ENCODE results near the gene TJP1. TPM values are rescaled to one million over a fixed set of nuclear protein-coding genes. Genes with fewer than 3 reads are reported as not detected.

The TJP1 gene
- total and polyA plus RNA-seq, 7 experiments from 2014 or later, result not detected

GRCh38 chr15:29790607-29791006 lies 31.7 kb downstream of the TJP1 start:
- H3K36me3 ChIP-seq (ENCODE audit: control insufficient read depth in 2 of 3, insufficient read depth in 3 of 3, low read length in 3 of 3), result no peaks in the 10 kb centered on the region
- no peaks in the 10 kb centered on the region for H3K9me3 ChIP-seq (ENCODE audit: control insufficient read depth in 2 of 3, low read length in 3 of 3)
- H3K27me3 Mint-ChIP-seq, result peaks cover 15 to 50% (median 43%) of the 10 kb centered on the region in 5 donors
- intact Hi-C loops (cut with micrococcal nuclease), result no loop called here
- H3K4me3 Mint-ChIP-seq, result no peak overlapping the region
- no peak overlapping the region for H3K4me3 ChIP-seq (ENCODE audit: low read length)
- DNase-seq (no peak), ATAC-seq (no peak)
- CTCF ChIA-PET, result no interaction called here
- peaks cover 0 to 9% of the 10 kb centered on the region in 2 donors for H3K27me3 ChIP-seq (ENCODE audit: control insufficient read depth in 2 of 2, insufficient read depth in 2 of 2, low read length in 2 of 2)
- POLR2A ChIA-PET, result no interaction called here
- no peaks in the 10 kb centered on the region for H3K4me1 Mint-ChIP-seq
- peaks cover 0 to 23% (median 5%) of the 10 kb centered on the region in 11 donors for H3K9me3 Mint-ChIP-seq
- H3K4me1 ChIP-seq (ENCODE audit: control insufficient read depth in 2 of 2, insufficient read depth in 2 of 2, low read length in 2 of 2), result no peaks in the 10 kb centered on the region
- H3K36me3 Mint-ChIP-seq, result peaks cover 0 to 7% (median 0%) of the 10 kb centered on the region in 5 donors
- H3K27ac ChIP-seq (ENCODE audit: low read depth, low read length), result no peak overlapping the region
- H3K27ac Mint-ChIP-seq, result no peak overlapping the region

DNA sequence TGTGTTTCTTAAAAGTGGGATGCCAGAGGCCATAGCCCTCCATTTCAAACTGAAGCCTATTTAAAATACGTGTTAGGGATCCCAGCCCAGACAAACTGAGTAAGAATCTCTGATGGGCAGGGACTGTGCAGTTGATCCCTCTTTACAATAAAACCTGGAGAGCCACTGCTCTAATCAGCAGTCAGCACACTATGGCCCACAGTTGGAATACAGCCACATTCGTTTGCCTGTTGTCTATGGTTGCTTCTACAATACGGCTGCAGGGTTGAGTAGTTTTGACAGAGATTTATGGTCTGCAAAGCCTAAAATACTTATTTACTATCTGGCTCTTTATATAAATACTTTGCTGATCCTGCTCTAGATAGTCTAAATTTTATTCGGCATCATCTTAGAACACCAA lies 32.4 kb downstream of the TJP1 start:
- ChIA-PET POLR2A (no interaction called here), CTCF (no interaction called here)
- no peak overlapping the region for H3K27ac ChIP-seq (ENCODE audit: low read depth, low read length)
- H3K36me3 ChIP-seq (ENCODE audit: control insufficient read depth in 2 of 3, insufficient read depth in 3 of 3, low read length in 3 of 3), result no peaks in the 10 kb centered on the region
- peaks cover 0 to 9% of the 10 kb centered on the region in 2 donors for H3K27me3 ChIP-seq (ENCODE audit: control insufficient read depth in 2 of 2, insufficient read depth in 2 of 2, low read length in 2 of 2)
- no peaks in the 10 kb centered on the region for H3K9me3 ChIP-seq (ENCODE audit: control insufficient read depth in 2 of 3, low read length in 3 of 3)
- DNase-seq, result no peak
- H3K4me3 ChIP-seq (ENCODE audit: low read length), result no peak overlapping the region
- no peaks in the 10 kb centered on the region for H3K4me1 Mint-ChIP-seq
- H3K27me3 Mint-ChIP-seq, result peaks cover 16 to 46% (median 39%) of the 10 kb centered on the region in 5 donors
- H3K4me3 Mint-ChIP-seq, result no peak overlapping the region
- no peaks in the 10 kb centered on the region for H3K4me1 ChIP-seq (ENCODE audit: control insufficient read depth in 2 of 2, insufficient read depth in 2 of 2, low read length in 2 of 2)
- H3K36me3 Mint-ChIP-seq, result peaks cover 0 to 7% (median 0%) of the 10 kb centered on the region in 5 donors
- no peak overlapping the region for H3K27ac Mint-ChIP-seq
- intact Hi-C loops (cut with micrococcal nuclease), result no loop called here
- ATAC-seq, result no peak
- peaks cover 0 to 23% (median 5%) of the 10 kb centered on the region in 11 donors for H3K9me3 Mint-ChIP-seq

DNA sequence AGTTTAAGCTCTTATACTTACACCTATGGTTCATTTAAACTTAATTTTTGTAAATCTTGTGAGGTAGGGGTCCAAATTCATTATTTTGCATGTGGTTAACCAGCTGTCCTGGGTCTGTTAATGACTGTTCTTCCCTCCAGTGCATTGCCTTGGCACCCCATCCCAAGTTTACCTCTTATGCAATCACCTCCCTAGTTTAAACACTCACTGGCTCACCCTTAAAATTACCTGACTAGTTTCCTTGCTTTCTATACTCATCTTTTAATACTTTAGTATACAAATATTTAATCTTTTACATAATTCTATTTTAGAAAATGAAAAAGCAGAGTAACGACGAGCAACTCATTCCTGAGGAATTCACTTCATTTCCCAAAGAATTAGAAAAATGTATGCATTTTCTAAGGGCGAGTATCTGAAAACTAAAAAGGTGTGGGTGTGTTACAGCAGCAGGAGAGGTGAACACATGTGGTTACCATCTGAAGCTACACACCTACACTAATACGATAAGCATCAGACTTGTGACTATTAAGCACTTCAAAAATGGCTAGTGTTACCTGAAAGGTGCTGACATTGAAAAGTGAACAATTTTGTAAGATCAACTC lies 33.7 kb downstream of the TJP1 start:
- ATAC-seq (no peak), DNase-seq (no peak)
- peaks cover 0 to 5% of the 10 kb centered on the region in 2 donors for H3K27me3 ChIP-seq (ENCODE audit: control insufficient read depth in 2 of 2, insufficient read depth in 2 of 2, low read length in 2 of 2)
- H3K27me3 Mint-ChIP-seq, result peaks cover 8 to 32% (median 26%) of the 10 kb centered on the region in 5 donors
- no peak overlapping the region for H3K4me3 ChIP-seq (ENCODE audit: low read length)
- H3K9me3 ChIP-seq (ENCODE audit: control insufficient read depth in 2 of 3, low read length in 3 of 3), result no peaks in the 10 kb centered on the region
- no peak overlapping the region for H3K27ac Mint-ChIP-seq
- no peaks in the 10 kb centered on the region for H3K36me3 ChIP-seq (ENCODE audit: control insufficient read depth in 2 of 3, insufficient read depth in 3 of 3, low read length in 3 of 3)
- H3K36me3 Mint-ChIP-seq, result peaks cover 0 to 7% (median 0%) of the 10 kb centered on the region in 5 donors
- intact Hi-C loops (cut with micrococcal nuclease), result no loop called here
- ChIA-PET POLR2A (no interaction called here), CTCF (no interaction called here)
- H3K9me3 Mint-ChIP-seq, result peaks cover 0 to 12% (median 4%) of the 10 kb centered on the region in 11 donors
- no peak overlapping the region for H3K27ac ChIP-seq (ENCODE audit: low read depth, low read length)
- no peaks in the 10 kb centered on the region for H3K4me1 ChIP-seq (ENCODE audit: control insufficient read depth in 2 of 2, insufficient read depth in 2 of 2, low read length in 2 of 2)
- H3K4me3 Mint-ChIP-seq, result no peak overlapping the region
- no peaks in the 10 kb centered on the region for H3K4me1 Mint-ChIP-seq

DNA sequence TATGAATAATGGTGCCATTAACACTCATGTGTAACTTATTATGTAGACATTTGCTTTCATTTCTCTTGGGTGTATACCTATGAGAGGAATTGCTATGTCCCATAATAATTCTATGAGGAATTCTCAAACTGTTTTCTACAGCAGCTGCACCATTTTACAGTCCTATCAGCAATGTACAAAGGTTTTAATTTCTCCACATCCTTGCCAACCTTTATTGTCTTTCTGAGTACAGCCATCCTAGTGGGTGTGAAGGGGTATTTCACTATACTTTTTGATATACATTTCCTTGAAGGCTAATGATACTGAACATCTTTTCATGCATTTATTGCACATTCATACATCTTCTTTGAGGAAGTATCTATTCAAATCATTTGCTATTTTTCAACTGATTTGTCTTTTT lies 34.5 kb downstream of the TJP1 start:
- Mint-ChIP-seq H3K9me3 (peaks cover 0 to 7% (median 0%) of the 10 kb centered on the region in 11 donors), H3K4me1 (no peaks in the 10 kb centered on the region), H3K36me3 (peaks cover 0 to 7% (median 0%) of the 10 kb centered on the region in 5 donors), H3K27ac (no peak overlapping the region), H3K4me3 (no peak overlapping the region), H3K27me3 (peaks cover 3 to 26% (median 19%) of the 10 kb centered on the region in 5 donors)
- intact Hi-C loops (cut with micrococcal nuclease), result no loop called here
- POLR2A ChIA-PET, result no interaction called here
- Histone ChIP-seq H3K27me3 (ENCODE audit: control insufficient read depth in 2 of 2, insufficient read depth in 2 of 2, low read length in 2 of 2) (no peaks in the 10 kb centered on the region), H3K4me3 (ENCODE audit: low read length) (no peak overlapping the region), H3K27ac (ENCODE audit: low read depth, low read length) (no peak overlapping the region), H3K36me3 (ENCODE audit: control insufficient read depth in 2 of 3, insufficient read depth in 3 of 3, low read length in 3 of 3) (no peaks in the 10 kb centered on the region), H3K4me1 (ENCODE audit: control insufficient read depth in 2 of 2, insufficient read depth in 2 of 2, low read length in 2 of 2) (no peaks in the 10 kb centered on the region), H3K9me3 (ENCODE audit: control insufficient read depth in 2 of 3, low read length in 3 of 3) (no peaks in the 10 kb centered on the region)
- ATAC-seq, result no peak
- DNase-seq, result no peak
- CTCF ChIA-PET, result no interaction called here

DNA sequence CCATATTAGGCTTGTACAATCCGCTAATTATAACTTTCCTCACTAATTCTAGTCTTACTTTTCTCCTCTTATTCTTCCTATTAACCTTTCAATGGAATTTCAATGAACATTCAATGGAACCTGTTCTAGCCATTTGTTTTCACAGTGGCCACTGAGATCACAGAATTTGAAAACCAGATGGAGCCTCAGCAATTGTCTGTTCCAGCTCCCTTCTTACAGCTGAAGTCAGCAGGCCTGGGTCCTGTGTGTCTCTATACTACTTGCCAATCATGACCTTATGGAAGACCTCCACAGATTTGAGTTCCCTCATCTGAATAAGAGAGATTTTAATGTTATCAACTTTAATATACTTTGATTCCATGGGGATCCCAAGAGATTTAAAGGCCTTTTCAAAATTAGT lies 36.6 kb downstream of the TJP1 start:
- Histone ChIP-seq H3K27me3 (ENCODE audit: control insufficient read depth in 2 of 2, insufficient read depth in 2 of 2, low read length in 2 of 2) (no peaks in the 10 kb centered on the region), H3K36me3 (ENCODE audit: control insufficient read depth in 2 of 3, insufficient read depth in 3 of 3, low read length in 3 of 3) (no peaks in the 10 kb centered on the region), H3K4me3 (ENCODE audit: low read length) (no peak overlapping the region), H3K4me1 (ENCODE audit: control insufficient read depth in 2 of 2, insufficient read depth in 2 of 2, low read length in 2 of 2) (no peaks in the 10 kb centered on the region), H3K27ac (ENCODE audit: low read depth, low read length) (no peak overlapping the region), H3K9me3 (ENCODE audit: control insufficient read depth in 2 of 3, low read length in 3 of 3) (no peaks in the 10 kb centered on the region)
- Mint-ChIP-seq H3K4me1 (no peaks in the 10 kb centered on the region), H3K27me3 (peaks cover 8 to 20% (median 14%) of the 10 kb centered on the region in 5 donors), H3K36me3 (no peaks in the 10 kb centered on the region), H3K4me3 (no peak overlapping the region), H3K9me3 (peaks cover 0 to 6% (median 0%) of the 10 kb centered on the region in 11 donors), H3K27ac (no peak overlapping the region)
- POLR2A ChIA-PET, result no interaction called here
- CTCF ChIA-PET, result no interaction called here
- ATAC-seq (no peak), DNase-seq (no peak)
- intact Hi-C loops (cut with micrococcal nuclease), result no loop called here

- Mint-ChIP-seq H3K36me3 (no peaks in the 10 kb centered on the region), H3K27me3 (peaks cover 8 to 20% (median 15%) of the 10 kb centered on the region in 5 donors), H3K27ac (no peak overlapping the region), H3K4me1 (no peaks in the 10 kb centered on the region), H3K4me3 (no peak overlapping the region), H3K9me3 (peaks cover 0 to 9% (median 0%) of the 10 kb centered on the region in 11 donors)
- ChIA-PET CTCF (no interaction called here), POLR2A (no interaction called here)
- H3K4me1 ChIP-seq (ENCODE audit: control insufficient read depth in 2 of 2, insufficient read depth in 2 of 2, low read length in 2 of 2), result no peaks in the 10 kb centered on the region
- H3K27ac ChIP-seq (ENCODE audit: low read depth, low read length), result no peak overlapping the region
- no peaks in the 10 kb centered on the region for H3K9me3 ChIP-seq (ENCODE audit: control insufficient read depth in 2 of 3, low read length in 3 of 3)
- DNase-seq, result no peak
- no peak for ATAC-seq
- no peaks in the 10 kb centered on the region for H3K36me3 ChIP-seq (ENCODE audit: control insufficient read depth in 2 of 3, insufficient read depth in 3 of 3, low read length in 3 of 3)
- intact Hi-C loops (cut with micrococcal nuclease), result no loop called here
- H3K4me3 ChIP-seq (ENCODE audit: low read length), result no peak overlapping the region
- no peaks in the 10 kb centered on the region for H3K27me3 ChIP-seq (ENCODE audit: control insufficient read depth in 2 of 2, insufficient read depth in 2 of 2, low read length in 2 of 2)
Observed at GRCh38 chr15:29785136-29785535, 37.1 kb downstream of the TJP1 start.

GRCh38 chr15:29784413-29784812 lies 37.9 kb downstream of the TJP1 start:
- H3K4me3 Mint-ChIP-seq, result no peak overlapping the region
- no peaks in the 10 kb centered on the region for H3K27me3 ChIP-seq (ENCODE audit: control insufficient read depth in 2 of 2, insufficient read depth in 2 of 2, low read length in 2 of 2)
- ChIA-PET CTCF (no interaction called here), POLR2A (no interaction called here)
- H3K27me3 Mint-ChIP-seq, result peaks cover 8 to 24% (median 22%) of the 10 kb centered on the region in 5 donors
- no peak overlapping the region for H3K4me3 ChIP-seq (ENCODE audit: low read length)
- peaks cover 0 to 13% (median 0%) of the 10 kb centered on the region in 11 donors for H3K9me3 Mint-ChIP-seq
- no peaks in the 10 kb centered on the region for H3K36me3 Mint-ChIP-seq
- ATAC-seq (no peak), DNase-seq (no peak)
- H3K4me1 Mint-ChIP-seq, result no peaks in the 10 kb centered on the region
- intact Hi-C loops (cut with micrococcal nuclease), result no loop called here
- no peaks in the 10 kb centered on the region for H3K9me3 ChIP-seq (ENCODE audit: control insufficient read depth in 2 of 3, low read length in 3 of 3)
- H3K4me1 ChIP-seq (ENCODE audit: control insufficient read depth in 2 of 2, insufficient read depth in 2 of 2, low read length in 2 of 2), result no peaks in the 10 kb centered on the region
- H3K27ac Mint-ChIP-seq, result no peak overlapping the region
- no peaks in the 10 kb centered on the region for H3K36me3 ChIP-seq (ENCODE audit: control insufficient read depth in 2 of 3, insufficient read depth in 3 of 3, low read length in 3 of 3)
- H3K27ac ChIP-seq (ENCODE audit: low read depth, low read length), result no peak overlapping the region
